Tibial artery (tissue), 4 donors: ENCODE data around the gene NSUN2.
"Not testable (repeated sequence)": the region's sequence is repeated elsewhere in the genome, so short reads cannot be mapped to it uniquely, and the experiment has no call there.

Experiments used
- DNase-seq, 2 donors: peaks; one replicate each; pipeline ENCODE4 v3.0.0-alpha.2; 2019
- H3K27ac ChIP-seq, 2 donors: fragments of 200-600 bp; sonication (generic) in 1 of 2; 1 replicate in 1 of 2; 2 replicates in 1 of 2; pipeline ENCODE4 v1.5.1; 2018 to 2019; ENCODE audit warnings: mild to moderate bottlenecking in 1 of 2
- H3K27me3 ChIP-seq, 2 donors: fragments of 200-600 bp; sonication (generic) in 1 of 2; one replicate each; pipeline versions ENCODE4 v1.5.1 to v1.6.0; 2016 to 2019
- H3K36me3 ChIP-seq, 3 donors: fragments of 200-600 bp; sonication (generic) in 2 of 3; one replicate each; pipeline ENCODE4 v1.5.1; 2016 to 2019; ENCODE audit warnings: mild to moderate bottlenecking in 2 of 3
- H3K4me1 ChIP-seq, 4 donors: fragments of 200-600 bp; sonication (generic) in 2 of 4; 1 replicate in 3 of 4; 2 replicates in 1 of 4; pipeline ENCODE4 v1.5.1; 2016 to 2019
- H3K4me3 ChIP-seq, 2 donors: fragments of 200-600 bp; sonication (generic) in 1 of 2; 1 replicate in 1 of 2; 2 replicates in 1 of 2; pipeline ENCODE4 v1.5.1; 2018 to 2019; ENCODE audit warnings: mild to moderate bottlenecking in 2 of 2
- H3K9me3 ChIP-seq, 3 donors: fragments of 200-600 bp; sonication (generic) in 1 of 3; one replicate each; pipeline ENCODE4 v1.5.1; 2016 to 2019
- intact Hi-C: fragments of 100-400 bp; cut with DNase I; formaldehyde crosslinking; loops from one replicate; pipeline ENCODE4 v1.15.0; 2023; ENCODE audit warnings: low total_unique reads
- TF ChIP-seq, protein P1 (sequence below), 2 experiments: fragments of 200-600 bp in 1 of 2; fragments of 450-650 bp in 1 of 2; IDR thresholded peaks; one replicate each; pipeline ENCODE4 v1.5.1; 2017 to 2019; ENCODE audit warnings: antibody characterized with exemption in 2 of 2, mild to moderate bottlenecking in 1 of 2, moderate library complexity in 1 of 2

NSUN2 gene

DNA sequence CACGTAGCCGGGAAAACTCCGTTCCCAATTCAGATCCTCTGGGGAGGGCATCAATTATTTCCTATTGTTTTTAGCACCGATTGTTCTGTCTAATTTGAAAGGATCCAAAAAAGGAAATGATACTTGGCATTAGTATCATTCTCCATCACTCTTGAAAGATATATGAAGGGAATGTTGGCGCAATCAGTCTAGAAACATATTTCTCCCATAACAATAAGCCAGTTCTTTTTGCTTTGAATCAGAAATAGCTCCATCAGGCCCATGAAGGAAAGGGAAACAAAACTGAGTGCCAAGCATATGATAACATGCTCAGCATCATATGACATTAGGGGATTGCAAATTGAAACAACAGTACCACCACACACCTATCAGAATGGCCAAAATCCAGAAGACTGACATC lies 40.2 kb upstream of the NSUN2 start:
- Histone ChIP-seq H3K4me3 (no peak overlapping the region), H3K36me3 (peaks cover 11 to 18% (median 15%) of the 10 kb centered on the region in 3 donors), H3K27ac (no peak overlapping the region), H3K27me3 (no peaks in the 10 kb centered on the region), H3K4me1 (no peaks in the 10 kb centered on the region), H3K9me3 (no peaks in the 10 kb centered on the region)
- TF ChIP-seq, protein P1, sequence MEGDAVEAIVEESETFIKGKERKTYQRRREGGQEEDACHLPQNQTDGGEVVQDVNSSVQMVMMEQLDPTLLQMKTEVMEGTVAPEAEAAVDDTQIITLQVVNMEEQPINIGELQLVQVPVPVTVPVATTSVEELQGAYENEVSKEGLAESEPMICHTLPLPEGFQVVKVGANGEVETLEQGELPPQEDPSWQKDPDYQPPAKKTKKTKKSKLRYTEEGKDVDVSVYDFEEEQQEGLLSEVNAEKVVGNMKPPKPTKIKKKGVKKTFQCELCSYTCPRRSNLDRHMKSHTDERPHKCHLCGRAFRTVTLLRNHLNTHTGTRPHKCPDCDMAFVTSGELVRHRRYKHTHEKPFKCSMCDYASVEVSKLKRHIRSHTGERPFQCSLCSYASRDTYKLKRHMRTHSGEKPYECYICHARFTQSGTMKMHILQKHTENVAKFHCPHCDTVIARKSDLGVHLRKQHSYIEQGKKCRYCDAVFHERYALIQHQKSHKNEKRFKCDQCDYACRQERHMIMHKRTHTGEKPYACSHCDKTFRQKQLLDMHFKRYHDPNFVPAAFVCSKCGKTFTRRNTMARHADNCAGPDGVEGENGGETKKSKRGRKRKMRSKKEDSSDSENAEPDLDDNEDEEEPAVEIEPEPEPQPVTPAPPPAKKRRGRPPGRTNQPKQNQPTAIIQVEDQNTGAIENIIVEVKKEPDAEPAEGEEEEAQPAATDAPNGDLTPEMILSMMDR (IDR thresholded peaks at IDR 0.05) = no peak
- intact Hi-C loops = no loop called here
- DNase-seq = no peak

- DNase-seq, H3K27me3 ChIP-seq, H3K4me3 ChIP-seq, H3K27ac ChIP-seq, intact Hi-C loops, H3K9me3 ChIP-seq, H3K4me1 ChIP-seq: not testable (repeated sequence)
- peaks cover 15 to 34% (median 18%) of the 10 kb centered on the region in 3 donors for H3K36me3 ChIP-seq
Measured at GRCh38 chr5:6668717-6669116, 35.9 kb upstream of the NSUN2 start.

GRCh38 chr5:6667648-6668047 lies 34.8 kb upstream of the NSUN2 start:
- H3K27ac ChIP-seq = no peak overlapping the region
- DNase-seq = no peak
- peaks cover 17 to 42% (median 18%) of the 10 kb centered on the region in 3 donors for H3K36me3 ChIP-seq
- H3K4me3 ChIP-seq = no peak overlapping the region
- H3K27me3 ChIP-seq = no peaks in the 10 kb centered on the region
- H3K9me3 ChIP-seq = no peaks in the 10 kb centered on the region
- H3K4me1 ChIP-seq = no peaks in the 10 kb centered on the region
- intact Hi-C loops = no loop called here
- TF ChIP-seq, protein P1 (IDR thresholded peaks at IDR 0.05) = no peak

DNA sequence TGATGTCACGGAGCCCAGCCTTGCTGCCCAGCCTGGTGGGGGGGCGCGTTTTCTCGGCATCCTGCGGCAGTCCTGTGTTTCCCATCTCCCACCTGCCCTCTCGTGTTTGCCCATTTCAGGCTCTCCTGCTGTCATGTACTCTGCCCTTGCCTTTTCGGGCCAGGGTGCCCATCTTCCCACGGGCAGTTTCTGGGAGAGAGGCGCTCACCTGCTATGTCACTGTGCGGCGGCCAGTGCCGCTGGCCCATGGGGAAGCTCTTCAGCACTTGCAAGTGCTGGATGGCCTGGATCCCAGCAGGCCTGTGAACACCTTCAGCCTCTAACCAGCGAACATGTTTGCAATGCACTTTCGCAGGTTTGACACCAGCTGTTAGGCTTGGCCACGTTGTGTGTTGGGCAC lies 33.9 kb upstream of the NSUN2 start:
- no peak for DNase-seq
- TF ChIP-seq, protein P1 (IDR thresholded peaks at IDR 0.05) = no peak

DNA sequence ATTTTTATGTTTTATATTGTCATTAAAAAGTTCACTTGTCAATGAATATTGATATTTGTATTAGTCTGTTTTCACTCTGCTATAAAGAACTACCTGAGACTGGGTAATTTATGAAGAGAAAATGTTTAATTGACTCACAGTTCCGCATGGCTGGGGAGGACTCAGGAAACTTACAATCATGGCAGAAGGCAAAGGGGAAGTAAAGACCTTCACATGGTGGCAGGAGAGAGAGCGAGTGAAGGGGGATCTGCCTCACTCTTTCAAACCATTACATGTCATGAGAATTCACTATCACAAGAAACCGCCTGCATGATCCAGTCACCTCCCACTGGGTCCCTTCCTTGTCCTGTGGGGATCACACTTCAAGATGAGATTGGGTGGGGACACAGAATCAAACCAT lies 27.8 kb upstream of the NSUN2 start:
- Histone ChIP-seq H3K36me3 (peaks cover 36 to 61% (median 41%) of the 10 kb centered on the region in 3 donors), H3K4me3 (no peak overlapping the region), H3K27ac (no peak overlapping the region), H3K4me1 (no peaks in the 10 kb centered on the region), H3K27me3 (no peaks in the 10 kb centered on the region), H3K9me3 (peaks cover 0 to 6% (median 0%) of the 10 kb centered on the region in 3 donors)
- intact Hi-C loops = no loop called here
- DNase-seq = no peak
- TF ChIP-seq, protein P1 (IDR thresholded peaks at IDR 0.05) = no peak

More for the DNA sequence above, 33.9 kb upstream of the NSUN2 start:
- Histone ChIP-seq H3K27ac (no peak overlapping the region), H3K4me1 (no peaks in the 10 kb centered on the region), H3K27me3 (no peaks in the 10 kb centered on the region), H3K4me3 (no peak overlapping the region), H3K36me3 (peaks cover 16 to 45% (median 17%) of the 10 kb centered on the region in 3 donors), H3K9me3 (no peaks in the 10 kb centered on the region)
- intact Hi-C loops = no loop called here

DNA sequence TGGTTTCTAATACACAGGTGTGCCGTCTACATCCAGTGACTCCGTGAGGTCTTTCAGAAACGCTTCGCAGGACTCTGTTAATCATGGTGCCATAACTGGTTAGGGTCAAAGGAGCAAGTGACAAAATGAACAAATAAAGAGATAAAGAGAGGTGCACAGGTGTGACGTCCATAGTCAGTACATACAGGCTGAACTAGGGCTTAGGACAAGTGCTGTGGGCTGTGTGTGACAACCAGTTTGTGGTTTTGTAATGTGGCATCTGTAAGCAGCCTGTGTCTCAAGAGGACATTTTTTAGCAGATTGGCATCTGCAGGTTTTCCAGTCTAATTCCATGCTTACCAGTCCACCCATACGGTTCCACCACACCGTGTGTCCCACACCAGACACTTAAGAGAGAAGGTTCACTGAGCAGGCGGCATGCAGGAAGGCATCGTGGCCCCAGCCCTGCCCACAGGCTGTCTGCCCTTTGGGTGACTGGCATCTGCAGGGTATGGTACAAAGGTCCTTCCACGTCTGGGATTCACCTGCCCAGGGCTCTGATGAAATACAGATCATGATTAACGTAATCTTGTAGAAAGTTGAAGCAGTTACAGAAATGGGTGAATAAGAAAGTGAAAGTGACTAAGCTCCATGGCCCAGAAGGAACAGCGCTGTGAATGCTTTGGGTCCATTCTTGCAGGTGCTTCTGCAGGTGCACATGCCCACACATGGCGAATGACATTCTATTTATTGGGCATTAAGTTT lies 27.3 kb upstream of the NSUN2 start:
- Histone ChIP-seq H3K4me3 (no peak overlapping the region), H3K36me3 (peaks cover 36 to 65% (median 46%) of the 10 kb centered on the region in 3 donors), H3K4me1 (no peaks in the 10 kb centered on the region), H3K27me3 (no peaks in the 10 kb centered on the region), H3K9me3 (peaks cover 0 to 6% (median 0%) of the 10 kb centered on the region in 3 donors), H3K27ac (no peak overlapping the region)
- intact Hi-C loops = no loop called here
- no peak for DNase-seq
- TF ChIP-seq, protein P1 (IDR thresholded peaks at IDR 0.05) = no peak
